Right hindlimb (tissue), 1 donor: ENCODE measurements around the gene OR11H6.

Experiments
- DNase-seq: peaks from one replicate; pipeline ENCODE4 v3.0.0-alpha.2; 2018

The OR11H6 gene

DNA sequence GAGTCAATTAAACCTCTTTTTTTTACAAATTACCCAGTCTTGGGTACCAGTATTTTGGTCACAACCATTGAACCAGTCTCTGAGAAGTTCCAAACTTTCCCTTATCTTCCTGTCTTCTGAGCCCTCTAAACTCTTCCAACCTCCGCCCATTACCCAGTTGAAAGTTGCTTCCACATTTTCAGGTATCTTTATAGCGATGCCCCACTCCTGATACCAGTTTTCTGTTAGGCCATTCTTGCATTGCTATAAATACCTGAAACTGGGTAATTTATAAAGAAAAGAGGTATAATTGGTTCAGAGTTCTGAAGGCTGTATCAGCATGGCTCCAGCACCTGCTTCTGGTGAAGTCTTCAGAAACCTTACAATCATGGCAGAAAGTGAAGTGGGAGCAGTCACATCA is 50.6 kb downstream of the OR11H6 start:
- no peak for DNase-seq
